ENCODE measurements around the gene PEBP1.

The PEBP1 gene

DNA sequence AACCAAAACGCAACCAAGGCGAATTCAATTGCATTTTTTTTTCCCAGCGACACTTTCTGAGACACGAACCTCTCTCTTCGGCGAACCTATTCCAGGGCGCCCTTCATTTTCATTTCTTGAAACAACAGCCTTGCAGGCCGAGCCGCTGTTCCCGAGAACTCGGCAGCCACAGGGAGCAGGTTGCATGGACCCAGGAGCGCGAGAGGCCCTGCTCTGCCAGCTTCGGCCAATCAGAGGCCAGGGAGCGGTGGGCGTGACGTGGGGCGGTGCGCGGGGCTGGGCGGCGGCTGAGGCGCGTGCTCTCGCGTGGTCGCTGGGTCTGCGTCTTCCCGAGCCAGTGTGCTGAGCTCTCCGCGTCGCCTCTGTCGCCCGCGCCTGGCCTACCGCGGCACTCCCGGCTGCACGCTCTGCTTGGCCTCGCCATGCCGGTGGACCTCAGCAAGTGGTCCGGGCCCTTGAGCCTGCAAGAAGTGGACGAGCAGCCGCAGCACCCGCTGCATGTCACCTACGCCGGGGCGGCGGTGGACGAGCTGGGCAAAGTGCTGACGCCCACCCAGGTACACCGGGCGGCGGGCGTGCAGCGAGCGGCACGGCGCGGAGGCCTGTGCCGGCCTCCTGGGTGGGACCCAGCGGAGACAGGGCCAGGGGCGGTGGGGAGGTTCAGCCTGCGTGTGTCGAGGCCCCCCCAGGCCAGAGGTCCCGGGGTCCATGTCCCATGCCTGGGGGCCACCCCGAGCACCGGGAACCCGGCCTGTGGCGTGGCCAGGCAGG is at the start of gene PEBP1:
Gene PEBP1 (plus strand): TSS at position 337 of the 771 bp plus-strand sequence. CDS start 86 bp downstream, at position 423.
- H3K4me1 ChIP-seq (ENCODE audit: control insufficient read depth in 1 of 2, insufficient read depth in 2 of 2, low read length in 2 of 2), result peaks cover 8 to 17% of the 10 kb centered on the region in 2 donors
- H3K4me3 ChIP-seq (ENCODE audit: low read depth in 1 of 2, low read length in 2 of 2), result peak within 1 kb of the TSS; percentile 90 to 95
- no peaks in the 10 kb centered on the region for H3K9me3 ChIP-seq (ENCODE audit: control insufficient read depth in 1 of 2, low read length in 2 of 2)
- peak within 1 kb of the TSS; percentile 85 to 89 for H3K9ac ChIP-seq (ENCODE audit: low read depth in 1 of 2, low read length in 2 of 2)
- peak within 1 kb of the TSS; percentile 86 for H3K27ac ChIP-seq (ENCODE audit: low read depth, low read length)
- no peaks in the 10 kb centered on the region for H3K27me3 ChIP-seq (ENCODE audit: control insufficient read depth in 1 of 2, insufficient read depth in 2 of 2, low read length in 2 of 2)
- H3K36me3 ChIP-seq (ENCODE audit: control insufficient read depth in 1 of 2, insufficient read depth in 2 of 2, low read length in 2 of 2), result peaks cover 16 to 24% of the 10 kb centered on the region in 2 donors

DNA sequence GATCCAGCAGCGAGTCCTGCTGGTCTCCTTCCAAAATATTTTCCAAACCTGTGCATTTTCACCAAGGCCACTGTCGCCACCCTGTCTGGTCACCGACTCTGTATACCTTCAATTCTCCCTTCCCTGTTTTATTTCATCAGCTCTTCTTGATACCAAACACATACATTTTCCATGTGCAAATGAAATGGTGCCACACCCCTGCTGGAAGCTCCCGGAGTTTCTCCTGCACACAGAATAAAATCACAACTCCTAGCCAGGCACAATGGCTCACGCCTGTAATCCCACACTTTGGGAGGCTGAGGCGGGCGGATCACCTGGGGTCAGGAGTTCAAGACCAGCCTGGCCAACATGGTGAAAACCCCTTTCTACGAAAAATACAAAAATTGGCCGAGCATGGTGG is 46.1 kb upstream of the PEBP1 start:
- H3K9me3 ChIP-seq (ENCODE audit: control insufficient read depth in 1 of 2, low read length in 2 of 2), result no peaks in the 10 kb centered on the region
- no peak overlapping the region for H3K27ac ChIP-seq (ENCODE audit: low read depth, low read length)
- H3K36me3 ChIP-seq (ENCODE audit: control insufficient read depth in 1 of 2, insufficient read depth in 2 of 2, low read length in 2 of 2), result peaks cover 0 to 10% of the 10 kb centered on the region in 2 donors
- H3K27me3 ChIP-seq (ENCODE audit: control insufficient read depth in 1 of 2, insufficient read depth in 2 of 2, low read length in 2 of 2), result no peaks in the 10 kb centered on the region
- H3K4me3 ChIP-seq (ENCODE audit: low read depth in 1 of 2, low read length in 2 of 2), result no peak overlapping the region
- no peak overlapping the region for H3K9ac ChIP-seq (ENCODE audit: low read depth in 1 of 2, low read length in 2 of 2)
- H3K4me1 ChIP-seq (ENCODE audit: control insufficient read depth in 1 of 2, insufficient read depth in 2 of 2, low read length in 2 of 2), result peaks cover 14 to 17% of the 10 kb centered on the region in 2 donors

DNA sequence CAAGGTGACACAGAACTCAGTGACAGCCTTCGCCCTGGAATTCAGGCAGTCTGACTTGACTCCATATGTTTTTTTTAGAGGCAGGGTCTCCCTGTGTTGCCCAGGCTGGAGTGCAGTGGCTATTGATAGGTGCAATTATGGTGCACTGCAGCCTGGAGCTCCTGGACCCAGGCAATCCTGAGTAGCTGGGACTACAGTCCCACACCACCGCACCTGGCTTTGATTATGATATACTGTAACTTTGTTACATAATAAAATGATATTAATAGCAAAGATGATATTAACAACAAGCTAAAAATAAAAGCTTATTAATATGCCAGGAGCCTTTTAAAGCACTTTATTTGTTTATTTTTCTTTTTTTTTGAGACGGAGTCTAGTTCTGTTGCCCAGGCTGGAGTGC is 41.9 kb upstream of the PEBP1 start:
- H3K9me3 ChIP-seq (ENCODE audit: control insufficient read depth in 1 of 2, low read length in 2 of 2), result no peaks in the 10 kb centered on the region
- H3K9ac ChIP-seq (ENCODE audit: low read depth in 1 of 2, low read length in 2 of 2), result no peak overlapping the region
- H3K27ac ChIP-seq (ENCODE audit: low read depth, low read length), result no peak overlapping the region
- no peaks in the 10 kb centered on the region for H3K27me3 ChIP-seq (ENCODE audit: control insufficient read depth in 1 of 2, insufficient read depth in 2 of 2, low read length in 2 of 2)
- peaks cover 9 to 12% of the 10 kb centered on the region in 2 donors for H3K4me1 ChIP-seq (ENCODE audit: control insufficient read depth in 1 of 2, insufficient read depth in 2 of 2, low read length in 2 of 2)
- H3K4me3 ChIP-seq (ENCODE audit: low read depth in 1 of 2, low read length in 2 of 2), result no peak overlapping the region
- peaks cover 0 to 16% of the 10 kb centered on the region in 2 donors for H3K36me3 ChIP-seq (ENCODE audit: control insufficient read depth in 1 of 2, insufficient read depth in 2 of 2, low read length in 2 of 2)

DNA sequence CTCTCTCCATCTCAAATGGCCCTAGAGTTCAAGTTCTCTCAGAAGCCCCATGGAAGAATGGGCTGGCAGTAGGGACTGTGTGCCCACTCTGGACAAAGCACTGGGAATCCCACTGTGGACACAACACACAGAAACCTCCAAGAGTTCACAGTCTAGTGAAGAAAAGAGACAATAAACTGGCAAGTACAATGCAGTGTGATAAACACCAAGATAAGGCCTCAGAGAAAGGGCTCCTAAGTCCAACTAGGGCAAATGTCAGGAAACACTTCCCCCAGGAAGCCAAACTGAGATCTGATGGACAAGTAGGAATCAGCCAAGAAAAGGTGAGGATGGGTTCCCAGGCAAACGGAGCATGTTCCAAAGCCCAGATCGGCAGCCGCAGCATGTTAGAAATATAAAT is 37.5 kb upstream of the PEBP1 start:
- Histone ChIP-seq H3K4me3 (ENCODE audit: low read depth in 1 of 2, low read length in 2 of 2) (peak overlapping the region in 1 of 2 donors; percentile 21), H3K4me1 (ENCODE audit: control insufficient read depth in 1 of 2, insufficient read depth in 2 of 2, low read length in 2 of 2) (peaks cover 0 to 23% of the 10 kb centered on the region in 2 donors), H3K27ac (ENCODE audit: low read depth, low read length) (no peak overlapping the region), H3K9me3 (ENCODE audit: control insufficient read depth in 1 of 2, low read length in 2 of 2) (no peaks in the 10 kb centered on the region), H3K36me3 (ENCODE audit: control insufficient read depth in 1 of 2, insufficient read depth in 2 of 2, low read length in 2 of 2) (peaks cover 0 to 5% of the 10 kb centered on the region in 2 donors), H3K27me3 (ENCODE audit: control insufficient read depth in 1 of 2, insufficient read depth in 2 of 2, low read length in 2 of 2) (no peaks in the 10 kb centered on the region), H3K9ac (ENCODE audit: low read depth in 1 of 2, low read length in 2 of 2) (no peak overlapping the region)

DNA sequence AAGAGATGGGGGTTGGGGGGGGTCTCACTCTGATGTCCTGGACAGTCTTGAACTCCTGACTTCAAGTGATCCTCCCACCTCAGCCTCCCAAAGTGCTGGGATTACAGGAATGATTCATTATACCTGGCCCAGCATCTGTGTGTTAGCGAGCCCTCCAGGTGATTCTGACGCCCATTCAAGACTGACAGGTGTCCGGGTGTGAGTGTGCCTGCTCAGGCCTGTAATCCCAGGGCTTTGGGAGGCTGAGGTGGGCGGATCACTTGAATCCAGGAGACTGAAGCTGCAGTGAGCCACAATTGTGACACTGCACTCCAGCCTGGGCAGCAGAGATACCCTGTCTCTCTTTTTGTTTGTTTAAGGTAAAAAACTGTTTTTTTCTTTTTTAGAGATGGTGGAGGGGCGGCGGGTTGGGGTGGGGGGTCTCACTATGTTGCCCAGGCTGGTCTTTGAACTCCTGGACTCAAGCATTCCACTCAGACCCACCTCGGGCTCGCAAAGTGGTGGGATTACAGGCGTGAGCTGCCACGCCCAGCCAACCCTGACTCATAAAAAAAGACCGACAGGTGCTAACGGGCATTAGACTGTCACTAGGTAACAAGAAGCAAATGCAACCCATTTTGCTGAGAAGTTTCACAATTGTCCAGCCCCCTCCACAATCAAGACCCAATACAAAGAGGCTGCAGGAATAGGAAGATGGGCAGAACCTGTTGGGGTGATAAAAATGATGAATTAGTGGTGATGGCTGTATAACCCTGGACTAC is 36.8 kb upstream of the PEBP1 start:
- H3K27me3 ChIP-seq (ENCODE audit: control insufficient read depth in 1 of 2, insufficient read depth in 2 of 2, low read length in 2 of 2), result no peaks in the 10 kb centered on the region
- H3K4me3 ChIP-seq (ENCODE audit: low read depth in 1 of 2, low read length in 2 of 2), result no peak overlapping the region
- H3K4me1 ChIP-seq (ENCODE audit: control insufficient read depth in 1 of 2, insufficient read depth in 2 of 2, low read length in 2 of 2), result peaks cover under 1 to 23% of the 10 kb centered on the region in 2 donors
- no peak overlapping the region for H3K27ac ChIP-seq (ENCODE audit: low read depth, low read length)
- H3K36me3 ChIP-seq (ENCODE audit: control insufficient read depth in 1 of 2, insufficient read depth in 2 of 2, low read length in 2 of 2), result peaks cover 0 to 5% of the 10 kb centered on the region in 2 donors
- no peaks in the 10 kb centered on the region for H3K9me3 ChIP-seq (ENCODE audit: control insufficient read depth in 1 of 2, low read length in 2 of 2)
- H3K9ac ChIP-seq (ENCODE audit: low read depth in 1 of 2, low read length in 2 of 2), result no peak overlapping the region

DNA sequence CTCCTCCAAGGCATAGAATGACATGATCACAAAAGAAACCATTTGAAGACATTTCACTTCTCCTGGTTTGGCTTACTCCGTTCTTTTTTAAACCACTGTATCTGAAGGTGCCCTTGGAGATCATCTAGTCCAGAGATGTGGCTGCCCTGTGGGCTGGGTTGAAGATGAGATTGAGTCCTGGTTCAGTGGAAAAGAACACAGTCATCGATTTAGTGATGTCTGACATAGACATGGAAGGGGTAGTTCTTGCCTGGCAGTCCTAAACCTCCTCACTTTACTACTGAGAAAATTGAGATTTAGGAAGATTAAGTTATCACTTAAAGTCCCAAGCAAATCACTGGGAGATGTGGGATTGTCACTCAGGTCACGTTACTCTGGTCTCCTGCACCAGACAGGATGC is 34.9 kb upstream of the PEBP1 start:
- Histone ChIP-seq H3K27me3 (ENCODE audit: control insufficient read depth in 1 of 2, insufficient read depth in 2 of 2, low read length in 2 of 2) (no peaks in the 10 kb centered on the region), H3K27ac (ENCODE audit: low read depth, low read length) (no peak overlapping the region), H3K4me1 (ENCODE audit: control insufficient read depth in 1 of 2, insufficient read depth in 2 of 2, low read length in 2 of 2) (peaks cover 5 to 23% of the 10 kb centered on the region in 2 donors), H3K9me3 (ENCODE audit: control insufficient read depth in 1 of 2, low read length in 2 of 2) (no peaks in the 10 kb centered on the region), H3K36me3 (ENCODE audit: control insufficient read depth in 1 of 2, insufficient read depth in 2 of 2, low read length in 2 of 2) (no peaks in the 10 kb centered on the region), H3K4me3 (ENCODE audit: low read depth in 1 of 2, low read length in 2 of 2) (no peak overlapping the region), H3K9ac (ENCODE audit: low read depth in 1 of 2, low read length in 2 of 2) (no peak overlapping the region)

DNA sequence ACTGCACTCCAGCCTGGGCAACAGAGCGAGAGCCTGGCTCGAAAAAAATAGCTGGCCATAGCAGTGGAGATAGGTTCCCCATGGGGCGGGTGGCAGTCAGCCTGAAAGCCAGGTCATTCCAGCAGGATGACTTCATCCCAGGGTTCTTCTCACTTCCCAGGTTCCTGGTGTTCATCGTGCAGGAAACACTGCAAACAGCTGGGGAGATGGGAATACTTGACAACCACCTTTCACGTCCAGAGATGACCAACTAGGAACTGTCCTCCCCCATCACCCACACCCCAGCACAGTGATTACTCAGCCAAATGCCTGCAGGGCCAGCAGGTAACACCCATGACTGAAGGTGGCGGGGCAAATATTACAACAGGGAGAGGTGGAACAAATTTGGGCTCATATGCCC is 33.9 kb upstream of the PEBP1 start:
- Histone ChIP-seq H3K4me3 (ENCODE audit: low read depth in 1 of 2, low read length in 2 of 2) (peak overlapping the region; percentile 82 to 83), H3K36me3 (ENCODE audit: control insufficient read depth in 1 of 2, insufficient read depth in 2 of 2, low read length in 2 of 2) (no peaks in the 10 kb centered on the region), H3K27ac (ENCODE audit: low read depth, low read length) (no peak overlapping the region), H3K4me1 (ENCODE audit: control insufficient read depth in 1 of 2, insufficient read depth in 2 of 2, low read length in 2 of 2) (peaks cover 6 to 23% of the 10 kb centered on the region in 2 donors), H3K27me3 (ENCODE audit: control insufficient read depth in 1 of 2, insufficient read depth in 2 of 2, low read length in 2 of 2) (no peaks in the 10 kb centered on the region), H3K9ac (ENCODE audit: low read depth in 1 of 2, low read length in 2 of 2) (no peak overlapping the region), H3K9me3 (ENCODE audit: control insufficient read depth in 1 of 2, low read length in 2 of 2) (no peaks in the 10 kb centered on the region)

DNA sequence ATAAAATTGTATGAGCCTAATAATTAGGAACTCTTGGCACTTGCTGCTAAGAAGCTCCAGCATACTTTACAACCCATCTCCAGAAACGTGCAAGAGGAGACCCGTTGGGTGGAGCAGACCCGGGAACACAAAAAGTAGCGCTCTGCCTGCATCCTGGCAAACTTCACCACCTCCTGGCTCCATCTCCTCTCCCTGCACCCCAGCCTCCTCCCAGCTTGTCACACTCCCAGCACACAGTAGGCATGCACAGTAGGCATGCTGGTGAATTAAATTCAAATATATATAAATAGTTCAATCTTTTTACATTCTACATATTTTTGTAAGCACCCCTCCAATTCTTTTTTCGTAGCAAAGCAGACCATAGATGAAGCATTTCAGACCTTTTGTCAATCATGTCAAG is 33.3 kb upstream of the PEBP1 start:
- H3K27me3 ChIP-seq (ENCODE audit: control insufficient read depth in 1 of 2, insufficient read depth in 2 of 2, low read length in 2 of 2), result no peaks in the 10 kb centered on the region
- no peak overlapping the region for H3K27ac ChIP-seq (ENCODE audit: low read depth, low read length)
- H3K4me1 ChIP-seq (ENCODE audit: control insufficient read depth in 1 of 2, insufficient read depth in 2 of 2, low read length in 2 of 2), result peaks cover 9 to 23% of the 10 kb centered on the region in 2 donors
- no peaks in the 10 kb centered on the region for H3K9me3 ChIP-seq (ENCODE audit: control insufficient read depth in 1 of 2, low read length in 2 of 2)
- peak overlapping the region; percentile 82 to 83 for H3K4me3 ChIP-seq (ENCODE audit: low read depth in 1 of 2, low read length in 2 of 2)
- peak overlapping the region; percentile 75 to 81 for H3K9ac ChIP-seq (ENCODE audit: low read depth in 1 of 2, low read length in 2 of 2)
- no peaks in the 10 kb centered on the region for H3K36me3 ChIP-seq (ENCODE audit: control insufficient read depth in 1 of 2, insufficient read depth in 2 of 2, low read length in 2 of 2)

DNA sequence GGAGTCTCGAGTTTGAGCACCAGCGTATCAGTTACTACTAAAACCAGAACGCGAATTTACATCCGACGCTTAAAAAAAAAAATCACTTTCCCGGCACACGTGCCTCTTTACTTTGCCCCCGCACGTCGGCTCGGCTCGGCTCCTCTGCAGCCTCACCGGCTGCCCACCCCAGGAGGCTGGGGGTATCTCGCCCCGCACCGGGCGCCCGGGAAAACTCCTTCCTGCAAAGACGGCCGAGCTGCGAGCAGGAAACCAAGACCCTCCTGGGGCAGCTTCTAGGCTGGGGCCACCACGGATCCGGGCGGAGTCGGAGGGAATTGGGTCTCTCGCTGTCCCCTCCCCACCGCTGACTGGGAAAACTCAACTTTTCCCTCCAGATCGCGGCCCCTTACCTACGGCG is 32.7 kb upstream of the PEBP1 start:
- no peaks in the 10 kb centered on the region for H3K36me3 ChIP-seq (ENCODE audit: control insufficient read depth in 1 of 2, insufficient read depth in 2 of 2, low read length in 2 of 2)
- no peaks in the 10 kb centered on the region for H3K27me3 ChIP-seq (ENCODE audit: control insufficient read depth in 1 of 2, insufficient read depth in 2 of 2, low read length in 2 of 2)
- H3K27ac ChIP-seq (ENCODE audit: low read depth, low read length), result peak overlapping the region; percentile 42
- H3K4me3 ChIP-seq (ENCODE audit: low read depth in 1 of 2, low read length in 2 of 2), result peak overlapping the region; percentile 82 to 83
- peaks cover 12 to 19% of the 10 kb centered on the region in 2 donors for H3K4me1 ChIP-seq (ENCODE audit: control insufficient read depth in 1 of 2, insufficient read depth in 2 of 2, low read length in 2 of 2)
- no peaks in the 10 kb centered on the region for H3K9me3 ChIP-seq (ENCODE audit: control insufficient read depth in 1 of 2, low read length in 2 of 2)
- peak overlapping the region; percentile 75 to 81 for H3K9ac ChIP-seq (ENCODE audit: low read depth in 1 of 2, low read length in 2 of 2)

Measured in duodenal mucosa (tissue), 2 donors.